ENCODE measurements around the gene APOA1. TPM values are rescaled to one million over a fixed set of nuclear protein-coding genes. Genes with fewer than 3 reads are reported as not detected.

Gene APOA1
- total and polyA plus RNA-seq, 10 of the 15 experiments (the other 5 are each of a cell fraction or from before 2014, with no cell fraction given), result 0.10 to 2.4 (median 0.24) TPM; not detected in 3

- no peak for FAIRE-seq
- Histone ChIP-seq H3K9me3 (replicated peaks; ENCODE audit: control insufficient read depth, insufficient read depth, low read length) (no peaks in the 10 kb centered on the region), H2AFZ (ENCODE audit: control insufficient read depth, low read depth, low read length) (no peak overlapping the region), H3K4me3 (no peak overlapping the region), H3K4me2 (ENCODE audit: control insufficient read depth, insufficient read depth) (no peak overlapping the region), H3K9ac (ENCODE audit: control insufficient read depth, insufficient read depth, low read length) (no peak overlapping the region), H4K20me1 (ENCODE audit: control insufficient read depth, insufficient read depth) (no peaks in the 10 kb centered on the region), H3K4me1 (ENCODE audit: control insufficient read depth, insufficient read depth, low read length) (no peaks in the 10 kb centered on the region), H3K79me2 (ENCODE audit: control insufficient read depth, insufficient read depth, low read length) (no peaks in the 10 kb centered on the region), H3K27me3 (replicated peaks in 1 of 2; ENCODE audit: control insufficient read depth in 2 of 2, insufficient read depth in 2 of 2, low read length in 1 of 2) (no peaks in the 10 kb centered on the region), H3K36me3 (ENCODE audit: control insufficient read depth in 2 of 2, insufficient read depth in 2 of 2, low read length in 1 of 2) (peaks cover 9 to 11% of the 10 kb centered on the region in 2 experiments; a peak in 3 of 4 replicates), H3K27ac (ENCODE audit: control insufficient read depth, insufficient read depth) (no peak overlapping the region)
- ChIA-PET POLR2A (no interaction called here), SMC1A (ENCODE audit: uncharacterized antibody, unreplicated experiment) (interaction anchor here (1.4 kb wide), 1 partner anchor 18 kb away, joined by 4 read pairs; no protein-coding TSS in a partner anchor), CTCF (interaction anchor here (2.2 kb wide), 1 partner anchor 26 kb away, joined by 5 read pairs; no protein-coding TSS in a partner anchor), RAD21 (ENCODE audit: unreplicated experiment) (interaction anchor here (2.2 kb wide), 1 partner anchor 9 kb away, joined by 4 read pairs; no protein-coding TSS in a partner anchor)
- intact Hi-C loops (cut with micrococcal nuclease; ENCODE audit: unreplicated experiment), result no loop called here
- no TSS peak for BruUV-seq (replicated peaks)
- DNase-seq (ENCODE audit: low read depth, low spot score), result no peak
- WGBS (ENCODE audit: insufficient coverage, insufficient replicate concordance, low lambda C conversion rate, missing lambda C conversion rate), result 96% methylated on average over 3 of the region's 3 CpGs
- in situ Hi-C loops (cut with MboI), result no loop called here
- ATAC-seq, result no peak
- TF ChIP-seq ZNF384 (IDR thresholded peaks at IDR 0.05; ENCODE audit: borderline replicate concordance, low read depth, low read length) (no peak), CREB1 (IDR thresholded peaks at IDR 0.05; ENCODE audit: low read depth) (no peak), CREM (IDR thresholded peaks at IDR 0.05; ENCODE audit: low read depth) (no peak), NR2C2 (IDR thresholded peaks at IDR 0.05; ENCODE audit: borderline replicate concordance, control insufficient read depth, insufficient read length, low read depth) (no peak)
These were observed 24.8 kb upstream of the APOA1 start for GRCh38 chr11:116862185-116862584.

GRCh38 chr11:116861539-116861938 is 24.1 kb upstream of the APOA1 start:
- WGBS (ENCODE audit: insufficient coverage, insufficient replicate concordance, low lambda C conversion rate, missing lambda C conversion rate), result 96% methylated on average over 1 of the region's 1 CpG
- H4K20me1 ChIP-seq (ENCODE audit: control insufficient read depth, insufficient read depth), result no peaks in the 10 kb centered on the region
- peaks cover 9 to 11% of the 10 kb centered on the region in 2 experiments; a peak in 3 of 4 replicates for H3K36me3 ChIP-seq (ENCODE audit: control insufficient read depth in 2 of 2, insufficient read depth in 2 of 2, low read length in 1 of 2)
- no peak overlapping the region for H2AFZ ChIP-seq (ENCODE audit: control insufficient read depth, low read depth, low read length)
- ATAC-seq (no peak), FAIRE-seq (no peak), DNase-seq (ENCODE audit: low read depth, low spot score) (no peak)
- ChIA-PET SMC1A (ENCODE audit: uncharacterized antibody, unreplicated experiment) (interaction anchor here (1.4 kb wide), 1 partner anchor 19 kb away, joined by 4 read pairs; no protein-coding TSS in a partner anchor), RAD21 (ENCODE audit: unreplicated experiment) (no interaction called here), CTCF (interaction anchor here (2.2 kb wide), 1 partner anchor 26 kb away, joined by 5 read pairs; no protein-coding TSS in a partner anchor), POLR2A (interaction anchor here (0.6 kb wide), 1 partner anchor 62 kb away, joined by 4 read pairs; no protein-coding TSS in a partner anchor)
- H3K4me2 ChIP-seq (ENCODE audit: control insufficient read depth, insufficient read depth), result no peak overlapping the region
- in situ Hi-C loops (cut with MboI), result no loop called here
- H3K4me3 ChIP-seq, result no peak overlapping the region
- intact Hi-C loops (cut with micrococcal nuclease; ENCODE audit: unreplicated experiment), result no loop called here
- no peaks in the 10 kb centered on the region for H3K4me1 ChIP-seq (ENCODE audit: control insufficient read depth, insufficient read depth, low read length)
- H3K9ac ChIP-seq (ENCODE audit: control insufficient read depth, insufficient read depth, low read length), result no peak overlapping the region
- no peaks in the 10 kb centered on the region for H3K27me3 ChIP-seq (replicated peaks in 1 of 2; ENCODE audit: control insufficient read depth in 2 of 2, insufficient read depth in 2 of 2, low read length in 1 of 2)
- no TSS peak for BruUV-seq (replicated peaks)
- H3K79me2 ChIP-seq (ENCODE audit: control insufficient read depth, insufficient read depth, low read length), result no peaks in the 10 kb centered on the region
- H3K27ac ChIP-seq (ENCODE audit: control insufficient read depth, insufficient read depth), result no peak overlapping the region
- H3K9me3 ChIP-seq (replicated peaks; ENCODE audit: control insufficient read depth, insufficient read depth, low read length), result no peaks in the 10 kb centered on the region
- TF ChIP-seq CUX1 (IDR thresholded peaks at IDR 0.05; ENCODE audit: insufficient replicate concordance, low read depth, low read length) (no peak), SMARCA5 (IDR thresholded peaks at IDR 0.05) (no peak), BCL11A (IDR thresholded peaks at IDR 0.05; ENCODE audit: low read depth, low read length) (no peak), RCOR1 (conservative IDR thresholded peaks at IDR 0.05; ENCODE audit: low read depth, low read length) (no peak), ELK1 (IDR thresholded peaks at IDR 0.05; ENCODE audit: low read depth, low read length) (no peak), POLR2AphosphoS5 (IDR thresholded peaks at IDR 0.05; ENCODE audit: low read length) (no peak), KDM1A (IDR thresholded peaks at IDR 0.05; ENCODE audit: borderline replicate concordance) (no peak), ZNF274 (IDR thresholded peaks at IDR 0.05; ENCODE audit: insufficient read depth, insufficient read length) (no peak), ZNF622 (IDR thresholded peaks at IDR 0.05) (no peak)
